K562 (cell line): Measurements from ENCODE around the gene UBXN6. TPM values are rescaled to one million over a fixed set of nuclear protein-coding genes. Genes with fewer than 3 reads are reported as not detected.

Source experiments
- ATAC-seq: fragments of 200-7000 bp; cut with Tn5 transposase; 3 replicates; pipeline ENCODE4 v1.9.1; 2020; ENCODE audit warnings: moderate library complexity
- BruUV-seq: library from RNA; stranded (reverse); fragments of 400-500 nt; replicated peaks from 2 replicates; lab custom pipeline; 2021; lab: Mats Ljungman, UMichigan
- CTCF ChIA-PET: fragments of 300-600 bp; formaldehyde crosslinking; extraction: SDS; loops from one replicate; lab custom pipeline; 2021; ENCODE audit warnings: low intra/inter-chr PET ratio; lab: Yijun Ruan, JAX
- POLR2A ChIA-PET: fragments of 300-600, 350-650 bp; sonication (Branson Sonifier 250); formaldehyde crosslinking; extraction: SDS; loops from one replicate; lab custom pipeline; 2021; ENCODE audit warnings: antibody characterized with exemption, inconsistent platforms; lab: Yijun Ruan, JAX
- DNase-seq, 4 experiments: peaks; one replicate each; pipeline versions ENCODE4 v3.0.0 to v3.0.0-alpha.2; 2011 to 2018; ENCODE audit warnings: low spot score in 3 of 4, mixed read lengths in 3 of 4; ENCODE audit errors: extremely low read depth in 1 of 4
- FAIRE-seq: peaks from 2 replicates; lab custom pipeline; 2011; peaks lifted over from hg19 to GRCh38; lab: Jason Lieb, UNC
- H2AFZ ChIP-seq: 2 replicates; pipeline ENCODE4 v1.6.0; 2011; ENCODE audit warnings: low read depth, low read length, control low read depth, inconsistent platforms
- H3K27ac ChIP-seq: fragments of 200-600 bp; 3 replicates; pipeline ENCODE4 v1.8.0; 2011; ENCODE audit warnings: low read depth, mild to moderate bottlenecking, control low read depth, inconsistent platforms, low read length, moderate library complexity, mixed read lengths; ENCODE audit errors: extremely low read depth
- H3K27me3 ChIP-seq, 2 experiments: fragments of 300-600 bp in 1 of 2; 2 replicates in 1 of 2; 3 replicates in 1 of 2; pipeline versions ENCODE4 v1.6.0 to v1.8.0; 2011; ENCODE audit warnings: inconsistent platforms in 2 of 2, low read length in 2 of 2, mild to moderate bottlenecking in 1 of 2, mixed read lengths in 1 of 2, moderate library complexity in 1 of 2; ENCODE audit not compliant: control insufficient read depth in 2 of 2, insufficient read depth in 2 of 2
- H3K36me3 ChIP-seq: fragments of 300-600 bp; 3 replicates; pipeline ENCODE4 v1.8.0; 2011; ENCODE audit warnings: mild to moderate bottlenecking, low read length, inconsistent platforms; ENCODE audit not compliant: control insufficient read depth, insufficient read depth
- H3K4me1 ChIP-seq, 2 experiments: fragments of 200-600 bp in 1 of 2; replicated peaks in 1 of 2; 2 replicates in 1 of 2; 3 replicates in 1 of 2; pipeline versions ENCODE4 v1.5.1 to v1.8.0; 2011; ENCODE audit warnings: inconsistent platforms in 2 of 2, low read length in 2 of 2, mild to moderate bottlenecking in 1 of 2, mixed read lengths in 1 of 2, moderate library complexity in 1 of 2; ENCODE audit not compliant: control insufficient read depth in 2 of 2, insufficient read depth in 2 of 2
- H3K4me2 ChIP-seq: 2 replicates; pipeline ENCODE4 v1.6.1; 2011; ENCODE audit warnings: low read length, control low read depth, inconsistent platforms, mixed read lengths; ENCODE audit not compliant: insufficient read depth
- H3K4me3 ChIP-seq: fragments of 200-600 bp; sonication (generic), shearing (Covaris generic); 2 replicates; pipeline ENCODE4 v1.5.1; 2016; ENCODE audit warnings: control low read depth, inconsistent platforms
- H3K79me2 ChIP-seq: fragments of 200-600 bp; 3 replicates; pipeline ENCODE4 v1.8.0; 2011; ENCODE audit warnings: low read length, inconsistent platforms; ENCODE audit not compliant: control insufficient read depth, insufficient read depth
- H3K9ac ChIP-seq, 2 experiments: 2 replicates each; pipeline versions ENCODE4 v1.6.0 to v1.6.1; 2011; ENCODE audit warnings: low read depth in 2 of 2, low read length in 2 of 2, control low read depth in 1 of 2, inconsistent platforms in 1 of 2, mild to moderate bottlenecking in 1 of 2, mixed read lengths in 1 of 2; ENCODE audit not compliant: insufficient read depth in 1 of 2
- H3K9me1 ChIP-seq: one replicate; pipeline ENCODE4 v1.6.0; 2011; ENCODE audit warnings: inconsistent platforms, mild to moderate bottlenecking, low read length, moderate library complexity; ENCODE audit not compliant: control insufficient read depth, insufficient read depth
- H3K9me3 ChIP-seq: replicated peaks from 2 replicates; pipeline ENCODE4 v1.5.1; 2011; ENCODE audit warnings: low read depth, low read length, inconsistent platforms; ENCODE audit not compliant: control insufficient read depth, insufficient read depth
- H4K20me1 ChIP-seq: replicated peaks from 2 replicates; pipeline ENCODE4 v1.6.1; 2011; ENCODE audit warnings: low read length, inconsistent platforms, mixed read lengths; ENCODE audit not compliant: control insufficient read depth, insufficient read depth
- CBX1 ChIP-seq: sonication (generic); IDR thresholded peaks from 2 replicates; pipeline ENCODE4 v1.6.1; 2016; ENCODE audit warnings: antibody characterized with exemption, low read depth, mild to moderate bottlenecking
- CGGBP1 ChIP-seq: fragments of 250-450 bp; sonication (Bioruptor Pico); IDR thresholded peaks from 2 replicates; pipeline ENCODE4 v1.9.0; 2021; ENCODE audit warnings: mild to moderate bottlenecking
- ZBTB33 ChIP-seq: sonication (generic); formaldehyde crosslinking; IDR thresholded peaks from 2 replicates; pipeline ENCODE4 v1.8.1; 2023; ENCODE audit warnings: mild to moderate bottlenecking, missing genetic modification reagents
- ZNF121 ChIP-seq: sonication (generic); formaldehyde crosslinking; conservative IDR thresholded peaks from 2 replicates; pipeline ENCODE4 v1.8.0; 2022; ENCODE audit warnings: missing genetic modification reagents
- WGBS: fragments of 100-300 bp; shearing (Covaris generic); methylation state at CpG from one replicate; pipeline ENCODE4 v1.1.6; 2016; ENCODE audit warnings: low coverage, mixed read lengths; ENCODE audit not compliant: insufficient coverage; ENCODE audit errors: missing lambda C conversion rate; 5-methylcytosine and 5-hydroxymethylcytosine counted together
- in situ Hi-C: fragments of 300-500 bp; cut with MboI; formaldehyde crosslinking; loops from 4 replicates; pipeline ENCODE4 v1.15.0; 2018; ENCODE audit warnings: inconsistent platforms, mixed read lengths
- intact Hi-C: fragments of 100-400 bp; cut with micrococcal nuclease; formaldehyde crosslinking; loops from 2 replicates; pipeline ENCODE4 v1.14.2; 2022
- polyA plus RNA-seq, 8 experiments: library from polyadenylated mRNA; depleted of rRNA in 4 of 8; stranded (reverse) in 5 of 8; unstranded in 3 of 8; fragments of >200 nt; fragmentation: Nextera tagmentation in 2 of 8; fragmentation: Illumina TruSeq in 1 of 8; extraction: Ambion mirVana in 2 of 8; extraction: Trizol in 1 of 8; gene quantifications; 2 replicates each; pipeline versions ENCODE4 v1.2.1 to v1.2.3, GENCODE V29; 2011 to 2014; ENCODE audit warnings: inconsistent platforms in 1 of 8, missing spikeins in 1 of 8
- total RNA-seq, 7 experiments: library from RNA; depleted of rRNA in 6 of 7; stranded (reverse); fragments of >200 nt in 6 of 7; fragmentation: Illumina TruSeq in 2 of 7; extraction: Trizol in 2 of 7; gene quantifications; 2 replicates each; pipeline versions ENCODE4 v1.2.1 to v1.2.3, GENCODE V29; 2011 to 2021; ENCODE audit warnings: low replicate concordance in 1 of 7

The UBXN6 gene
- total and polyA plus RNA-seq, 9 of the 15 experiments (the other 6 are each of a cell fraction or from before 2014, with no cell fraction given), result 0.48 to 90.2 (median 29.5) TPM

- H3K4me1 ChIP-seq, result peaks cover 0 to 9% of the 10 kb centered on the region in 2 experiments; a peak in 1 of 5 replicates
- no peak for ATAC-seq
- no peaks in the 10 kb centered on the region for H3K9me1 ChIP-seq
- no peaks in the 10 kb centered on the region for H3K79me2 ChIP-seq
- WGBS, result 98% methylated on average over 8 of the region's 8 CpGs
- H2AFZ ChIP-seq, result no peak overlapping the region
- H4K20me1 ChIP-seq, result no peaks in the 10 kb centered on the region
- CTCF ChIA-PET, result no interaction called here
- H3K9ac ChIP-seq, result no peak overlapping the region
- H3K36me3 ChIP-seq, result peaks cover 70% of the 10 kb centered on the region
- H3K27ac ChIP-seq, result no peak overlapping the region
- H3K4me3 ChIP-seq, result no peak overlapping the region
- TF ChIP-seq CGGBP1 (CRISPR knock-in tag) (no peak), ZNF121 (CRISPR knock-in tag) (peak; percentile 62)
- TF ChIP-seq, all 486 proteins: peak for 1
- no peak for DNase-seq
- H3K4me2 ChIP-seq, result no peak overlapping the region
- intact Hi-C loops, result no loop called here
- no TSS peak for BruUV-seq
- H3K9me3 ChIP-seq, result peaks cover 3% of the 10 kb centered on the region; the same call in 1 of the 2 replicates
- in situ Hi-C loops, result no loop called here
- no peaks in the 10 kb centered on the region for H3K27me3 ChIP-seq
- FAIRE-seq, result no peak
- POLR2A ChIA-PET, result interaction anchor here (0.6 kb wide), 1 partner anchor 14 kb away, joined by 4 read pairs; no protein-coding TSS in a partner anchor
Measured at GRCh38 chr19:4494691-4495064, 37.1 kb upstream of the UBXN6 start.

DNA sequence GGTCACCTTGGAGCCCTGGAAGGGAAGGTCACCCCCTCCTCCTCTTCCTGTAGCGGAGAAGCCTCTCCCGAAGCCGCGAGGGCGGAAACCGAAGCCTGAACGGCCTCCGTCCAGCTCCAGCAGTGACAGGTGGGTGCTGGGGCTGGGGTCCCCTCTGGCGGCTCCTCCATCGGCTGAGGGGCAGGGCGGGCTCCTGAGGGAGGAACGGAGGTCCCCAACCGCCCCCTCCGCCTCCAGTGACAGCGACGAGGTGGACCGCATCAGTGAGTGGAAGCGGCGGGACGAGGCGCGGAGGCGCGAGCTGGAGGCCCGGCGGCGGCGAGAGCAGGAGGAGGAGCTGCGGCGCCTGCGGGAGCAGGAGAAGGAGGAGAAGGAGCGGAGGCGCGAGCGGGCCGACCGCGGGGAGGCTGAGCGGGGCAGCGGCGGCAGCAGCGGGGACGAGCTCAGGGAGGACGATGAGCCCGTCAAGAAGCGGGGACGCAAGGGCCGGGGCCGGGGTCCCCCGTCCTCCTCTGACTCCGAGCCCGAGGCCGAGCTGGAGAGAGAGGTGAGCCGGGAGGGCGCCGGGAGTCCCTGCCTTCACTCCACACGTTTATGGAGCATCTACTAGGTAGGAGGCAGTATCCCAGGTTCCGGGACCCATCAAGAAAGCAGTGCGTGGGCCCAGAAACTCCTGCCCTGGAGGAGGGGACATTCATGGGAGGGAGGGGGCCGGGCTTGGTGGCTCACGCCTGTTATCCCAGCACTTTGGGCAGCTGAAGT is 36.5 kb upstream of the UBXN6 start:
- Histone ChIP-seq H2AFZ (no peak overlapping the region), H3K27me3 (no peaks in the 10 kb centered on the region), H3K4me3 (no peak overlapping the region), H3K4me1 (peaks cover 0 to 9% of the 10 kb centered on the region in 2 experiments; a peak in 1 of 5 replicates), H4K20me1 (no peaks in the 10 kb centered on the region), H3K9me1 (no peaks in the 10 kb centered on the region), H3K79me2 (no peaks in the 10 kb centered on the region), H3K4me2 (no peak overlapping the region), H3K9ac (no peak overlapping the region), H3K9me3 (peaks cover 3% of the 10 kb centered on the region; the same call in 1 of the 2 replicates), H3K36me3 (peaks cover 71% of the 10 kb centered on the region), H3K27ac (no peak overlapping the region)
- DNase-seq (no peak), ATAC-seq (no peak), FAIRE-seq (no peak)
- WGBS, result 95% methylated on average over 42 of the region's 61 CpGs
- BruUV-seq, result TSS peak; percentile 71
- ChIA-PET CTCF (no interaction called here), POLR2A (interaction anchor here (0.6 kb wide), 1 partner anchor 14 kb away, joined by 4 read pairs; no protein-coding TSS in a partner anchor)
- intact Hi-C loops, result no loop called here
- TF ChIP-seq CBX1, result no peak
- TF ChIP-seq ZBTB33, result peak; percentile 76
- in situ Hi-C loops, result no loop called here
